ENCODE results near the gene TMEM270. TPM values are rescaled to one million over a fixed set of nuclear protein-coding genes. Genes with fewer than 3 reads are reported as not detected.

The TMEM270 gene
- polyA plus RNA-seq, 1 experiment: not detected

DNA sequence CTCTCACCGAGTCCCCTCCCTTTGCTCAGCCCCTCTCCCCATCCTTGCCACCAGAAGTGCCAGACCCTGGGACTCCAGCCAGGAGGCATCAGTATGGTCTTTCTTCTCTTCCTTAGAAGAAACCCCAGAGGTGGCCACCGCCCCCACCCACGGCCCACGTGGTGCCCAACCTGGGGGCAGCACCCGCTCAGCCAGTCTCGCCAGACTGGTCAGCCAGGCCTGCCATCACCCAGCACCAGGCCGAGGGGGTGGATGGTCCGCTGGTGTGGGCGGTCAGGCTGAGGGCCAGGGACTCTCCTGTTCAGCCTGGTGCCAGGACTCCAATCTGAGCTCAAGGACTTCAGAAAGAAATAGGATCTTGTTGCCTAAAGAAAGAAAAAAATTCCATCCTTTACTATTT is 36.0 kb upstream of the TMEM270 start:
- Histone ChIP-seq H3K4me3 (ENCODE audit: low read depth, low read length) (no peak overlapping the region), H3K9me3 (ENCODE audit: control insufficient read depth, insufficient read depth, low read length) (no peaks in the 10 kb centered on the region; the same call in 1 of the 2 replicates), H3K27ac (ENCODE audit: low read depth, low read length) (no peak overlapping the region), H3K27me3 (ENCODE audit: control insufficient read depth, insufficient read depth, low read length) (no peaks in the 10 kb centered on the region)
- ChIA-PET CTCF (no interaction called here), POLR2A (interaction anchor here (1.3 kb wide), 1 partner anchor 87 kb away, joined by 3 read pairs; the partner anchor contains the start of gene ABHD11)
- TF ChIP-seq, protein P1, sequence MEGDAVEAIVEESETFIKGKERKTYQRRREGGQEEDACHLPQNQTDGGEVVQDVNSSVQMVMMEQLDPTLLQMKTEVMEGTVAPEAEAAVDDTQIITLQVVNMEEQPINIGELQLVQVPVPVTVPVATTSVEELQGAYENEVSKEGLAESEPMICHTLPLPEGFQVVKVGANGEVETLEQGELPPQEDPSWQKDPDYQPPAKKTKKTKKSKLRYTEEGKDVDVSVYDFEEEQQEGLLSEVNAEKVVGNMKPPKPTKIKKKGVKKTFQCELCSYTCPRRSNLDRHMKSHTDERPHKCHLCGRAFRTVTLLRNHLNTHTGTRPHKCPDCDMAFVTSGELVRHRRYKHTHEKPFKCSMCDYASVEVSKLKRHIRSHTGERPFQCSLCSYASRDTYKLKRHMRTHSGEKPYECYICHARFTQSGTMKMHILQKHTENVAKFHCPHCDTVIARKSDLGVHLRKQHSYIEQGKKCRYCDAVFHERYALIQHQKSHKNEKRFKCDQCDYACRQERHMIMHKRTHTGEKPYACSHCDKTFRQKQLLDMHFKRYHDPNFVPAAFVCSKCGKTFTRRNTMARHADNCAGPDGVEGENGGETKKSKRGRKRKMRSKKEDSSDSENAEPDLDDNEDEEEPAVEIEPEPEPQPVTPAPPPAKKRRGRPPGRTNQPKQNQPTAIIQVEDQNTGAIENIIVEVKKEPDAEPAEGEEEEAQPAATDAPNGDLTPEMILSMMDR (IDR thresholded peaks at IDR 0.05; ENCODE audit: low read depth, low read length): no peak
- no peak for DNase-seq (ENCODE audit: low read depth, low spot score)

DNA sequence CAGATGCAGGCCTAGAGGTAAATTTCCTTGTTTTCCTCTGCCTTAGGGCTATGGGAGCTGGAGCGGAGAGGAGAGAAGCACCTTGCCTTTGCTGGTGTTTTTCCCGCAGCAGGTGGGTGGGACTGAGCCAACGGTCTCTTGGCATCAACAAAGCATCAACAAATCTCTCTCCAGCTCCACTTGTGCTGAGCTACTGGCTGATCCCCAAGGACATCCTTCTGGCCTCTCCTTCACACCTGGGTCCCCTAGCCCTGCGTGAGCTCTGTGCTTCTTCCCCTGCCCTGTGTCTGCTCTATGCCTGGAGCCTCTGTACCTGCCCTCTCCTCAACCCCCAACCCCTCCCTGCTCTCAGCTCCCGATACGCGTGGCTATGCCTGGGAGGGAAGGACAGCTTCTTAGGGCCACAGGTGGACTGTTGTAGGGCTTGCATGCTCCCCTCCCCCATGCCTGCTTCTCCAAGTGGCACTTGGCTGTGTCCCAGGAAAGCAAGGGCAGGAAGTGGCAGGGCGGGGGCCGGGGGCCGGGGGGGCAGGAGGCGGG is 33.3 kb upstream of the TMEM270 start:
- TF ChIP-seq, protein P1 (IDR thresholded peaks at IDR 0.05; ENCODE audit: low read depth, low read length): no peak
- Histone ChIP-seq H3K4me3 (ENCODE audit: low read depth, low read length) (no peak overlapping the region), H3K27ac (ENCODE audit: low read depth, low read length) (no peak overlapping the region), H3K27me3 (ENCODE audit: control insufficient read depth, insufficient read depth, low read length) (no peaks in the 10 kb centered on the region), H3K9me3 (ENCODE audit: control insufficient read depth, insufficient read depth, low read length) (no peaks in the 10 kb centered on the region; the same call in 1 of the 2 replicates)
- no peak for DNase-seq (ENCODE audit: low read depth, low spot score)
- CTCF ChIA-PET: interaction anchor here (1.1 kb wide), 1 partner anchor 199 kb away, joined by 3 read pairs; no protein-coding TSS in a partner anchor
- POLR2A ChIA-PET: no interaction called here

DNA sequence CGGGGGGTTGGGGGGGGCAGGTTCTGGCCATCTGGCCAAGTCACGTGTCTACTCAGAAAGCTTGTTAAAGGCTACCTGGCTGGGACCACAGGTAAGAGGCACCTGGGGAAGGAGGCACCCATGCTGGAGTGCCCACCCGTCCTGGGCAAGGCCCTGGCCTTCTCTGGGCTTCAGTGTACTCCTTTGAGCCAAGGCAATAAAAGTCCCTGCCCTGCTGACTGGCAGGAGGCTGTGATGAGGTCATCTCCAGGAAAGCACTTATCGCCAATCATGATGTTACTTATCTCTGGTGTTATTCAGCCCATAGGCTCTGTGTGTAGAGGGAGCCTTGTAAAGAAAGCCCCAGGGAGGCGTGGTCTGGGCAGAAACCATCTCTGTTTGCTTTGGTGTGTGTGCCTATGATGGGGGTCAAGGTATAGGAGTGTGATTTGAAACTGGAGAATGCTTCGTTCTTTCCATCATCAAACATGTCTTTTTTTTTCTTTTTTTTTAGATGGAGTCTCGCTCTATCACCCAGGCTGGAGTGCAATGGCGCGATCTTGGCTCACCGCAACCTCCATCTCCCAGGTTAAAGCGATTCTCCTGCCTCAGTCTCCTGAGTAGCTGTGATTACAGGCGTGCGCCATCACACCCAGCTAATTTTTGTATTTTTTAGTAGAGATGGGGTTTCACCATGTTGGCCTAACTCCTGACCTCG is 32.7 kb upstream of the TMEM270 start:
- no peak for DNase-seq (ENCODE audit: low read depth, low spot score)
- CTCF ChIA-PET: no interaction called here
- no peak overlapping the region for H3K27ac ChIP-seq (ENCODE audit: low read depth, low read length)
- TF ChIP-seq, protein P1 (IDR thresholded peaks at IDR 0.05; ENCODE audit: low read depth, low read length): no peak
- no peak overlapping the region for H3K4me3 ChIP-seq (ENCODE audit: low read depth, low read length)
- POLR2A ChIA-PET: no interaction called here
- no peaks in the 10 kb centered on the region; the same call in 1 of the 2 replicates for H3K9me3 ChIP-seq (ENCODE audit: control insufficient read depth, insufficient read depth, low read length)
- no peaks in the 10 kb centered on the region for H3K27me3 ChIP-seq (ENCODE audit: control insufficient read depth, insufficient read depth, low read length)

DNA sequence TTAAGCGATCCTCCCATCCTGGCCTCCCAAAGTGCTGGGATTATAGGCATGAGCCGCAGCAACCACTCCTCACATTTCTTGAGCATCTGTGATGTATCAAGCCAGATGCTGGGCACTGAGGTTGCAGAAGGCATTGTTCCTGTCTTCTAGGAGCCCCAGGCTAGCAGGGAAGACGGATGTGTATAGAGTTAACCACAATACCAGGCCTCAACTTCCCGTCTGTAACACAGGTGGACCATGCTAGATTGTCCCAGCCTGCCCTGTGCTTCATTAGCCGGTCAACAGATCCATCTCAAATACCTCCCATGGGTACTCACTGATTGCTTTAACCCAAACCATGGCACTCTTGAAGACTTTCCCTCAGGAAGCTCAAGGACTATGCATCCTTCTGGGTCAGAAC is 32.0 kb upstream of the TMEM270 start:
- DNase-seq (ENCODE audit: low read depth, low spot score): no peak
- Histone ChIP-seq H3K27ac (ENCODE audit: low read depth, low read length) (no peak overlapping the region), H3K4me3 (ENCODE audit: low read depth, low read length) (no peak overlapping the region), H3K27me3 (ENCODE audit: control insufficient read depth, insufficient read depth, low read length) (no peaks in the 10 kb centered on the region), H3K9me3 (ENCODE audit: control insufficient read depth, insufficient read depth, low read length) (no peaks in the 10 kb centered on the region; the same call in 1 of the 2 replicates)
- ChIA-PET CTCF (interaction anchor here (0.6 to 0.9 kb wide), 2 partner anchors 26 to 91 kb away, joined by 3 to 5 read pairs; no protein-coding TSS in a partner anchor), POLR2A (interaction anchor here (0.5 kb wide), 1 partner anchor 251 kb away, joined by 3 read pairs; the partner anchor contains the start of gene TBL2)
- TF ChIP-seq, protein P1 (IDR thresholded peaks at IDR 0.05; ENCODE audit: low read depth, low read length): no peak

DNA sequence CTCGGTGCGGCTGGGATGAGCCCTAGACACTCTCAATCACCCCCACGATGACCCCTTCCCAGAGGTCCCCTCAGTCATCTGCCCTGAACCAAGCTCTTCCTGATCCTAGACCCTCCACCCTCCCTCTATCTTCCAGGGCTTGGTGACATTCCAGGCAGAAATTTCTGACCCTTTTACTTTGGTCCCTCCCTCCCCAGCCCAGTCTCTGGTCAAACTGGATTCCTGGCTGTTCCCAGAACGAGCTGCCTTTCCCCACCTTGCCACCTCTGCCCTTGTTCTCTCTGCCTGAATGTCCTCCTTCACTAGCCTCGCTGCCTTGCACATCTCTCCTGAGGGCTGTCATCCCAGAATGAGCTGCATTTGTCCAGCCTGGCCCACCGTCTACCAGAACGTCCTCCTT is 31.5 kb upstream of the TMEM270 start:
- Histone ChIP-seq H3K4me3 (ENCODE audit: low read depth, low read length) (no peak overlapping the region), H3K9me3 (ENCODE audit: control insufficient read depth, insufficient read depth, low read length) (peaks cover under 1% of the 10 kb centered on the region; the same call in 1 of the 2 replicates), H3K27ac (ENCODE audit: low read depth, low read length) (no peak overlapping the region), H3K27me3 (ENCODE audit: control insufficient read depth, insufficient read depth, low read length) (no peaks in the 10 kb centered on the region)
- TF ChIP-seq, protein P1 (IDR thresholded peaks at IDR 0.05; ENCODE audit: low read depth, low read length): no peak
- ChIA-PET POLR2A (interaction anchor here (0.5 to 0.9 kb wide), 2 partner anchors 21 to 251 kb away, joined by 3 read pairs; partner anchors contain the start of gene TBL2), CTCF (interaction anchor here (0.6 to 0.9 kb wide), 2 partner anchors 26 to 91 kb away, joined by 3 to 5 read pairs; no protein-coding TSS in a partner anchor)
- DNase-seq (ENCODE audit: low read depth, low spot score): no peak
